Measurements from ENCODE around the gene EEF1G.

DNA sequence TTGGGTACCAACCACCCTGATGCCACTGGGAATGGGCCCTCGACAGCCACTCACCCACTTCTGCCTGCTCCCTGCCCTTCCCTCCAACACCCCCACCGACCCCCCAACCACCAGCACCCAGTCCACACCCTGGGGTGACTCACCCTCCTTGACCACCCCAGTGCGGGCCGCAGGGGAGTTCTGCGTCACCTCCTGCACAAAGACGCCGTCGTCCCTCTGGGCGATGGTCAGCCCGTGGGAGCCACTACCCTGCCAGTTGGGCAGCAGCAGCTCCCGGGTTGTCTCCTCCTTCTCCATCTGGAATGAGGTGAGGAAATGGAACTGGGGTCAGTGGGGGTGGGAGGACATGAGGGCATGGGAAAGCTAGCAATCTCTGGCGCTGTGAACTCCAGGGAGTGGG lies 37.9 kb downstream of the EEF1G start:
- no peak for TF ChIP-seq GATA2 (IDR thresholded peaks at IDR 0.05; ENCODE audit: low read depth, low read length)
- no peak for TF ChIP-seq GATA3 (IDR thresholded peaks at IDR 0.05; ENCODE audit: low read depth, low read length)

Data from SH-SY5Y (cell line).